GM20000 (cell line): ENCODE results near the gene SYK.

ENCODE experiments used
- DNase-seq: peaks from one replicate; pipeline ENCODE4 v3.0.0; 2012; ENCODE audit warnings: low spot score
- TF ChIP-seq, protein P1 (sequence below): IDR thresholded peaks from 2 replicates; pipeline ENCODE4 v1.5.1; 2012; ENCODE audit warnings: mild to moderate bottlenecking, control low read depth; ENCODE audit errors: extremely low read depth, missing control alignments

The SYK gene

GRCh38 chr9:90795871-90796317 lies 5.7 kb upstream of the SYK start:
- TF ChIP-seq, protein P1, sequence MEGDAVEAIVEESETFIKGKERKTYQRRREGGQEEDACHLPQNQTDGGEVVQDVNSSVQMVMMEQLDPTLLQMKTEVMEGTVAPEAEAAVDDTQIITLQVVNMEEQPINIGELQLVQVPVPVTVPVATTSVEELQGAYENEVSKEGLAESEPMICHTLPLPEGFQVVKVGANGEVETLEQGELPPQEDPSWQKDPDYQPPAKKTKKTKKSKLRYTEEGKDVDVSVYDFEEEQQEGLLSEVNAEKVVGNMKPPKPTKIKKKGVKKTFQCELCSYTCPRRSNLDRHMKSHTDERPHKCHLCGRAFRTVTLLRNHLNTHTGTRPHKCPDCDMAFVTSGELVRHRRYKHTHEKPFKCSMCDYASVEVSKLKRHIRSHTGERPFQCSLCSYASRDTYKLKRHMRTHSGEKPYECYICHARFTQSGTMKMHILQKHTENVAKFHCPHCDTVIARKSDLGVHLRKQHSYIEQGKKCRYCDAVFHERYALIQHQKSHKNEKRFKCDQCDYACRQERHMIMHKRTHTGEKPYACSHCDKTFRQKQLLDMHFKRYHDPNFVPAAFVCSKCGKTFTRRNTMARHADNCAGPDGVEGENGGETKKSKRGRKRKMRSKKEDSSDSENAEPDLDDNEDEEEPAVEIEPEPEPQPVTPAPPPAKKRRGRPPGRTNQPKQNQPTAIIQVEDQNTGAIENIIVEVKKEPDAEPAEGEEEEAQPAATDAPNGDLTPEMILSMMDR = no peak
- DNase-seq = no peak

DNA sequence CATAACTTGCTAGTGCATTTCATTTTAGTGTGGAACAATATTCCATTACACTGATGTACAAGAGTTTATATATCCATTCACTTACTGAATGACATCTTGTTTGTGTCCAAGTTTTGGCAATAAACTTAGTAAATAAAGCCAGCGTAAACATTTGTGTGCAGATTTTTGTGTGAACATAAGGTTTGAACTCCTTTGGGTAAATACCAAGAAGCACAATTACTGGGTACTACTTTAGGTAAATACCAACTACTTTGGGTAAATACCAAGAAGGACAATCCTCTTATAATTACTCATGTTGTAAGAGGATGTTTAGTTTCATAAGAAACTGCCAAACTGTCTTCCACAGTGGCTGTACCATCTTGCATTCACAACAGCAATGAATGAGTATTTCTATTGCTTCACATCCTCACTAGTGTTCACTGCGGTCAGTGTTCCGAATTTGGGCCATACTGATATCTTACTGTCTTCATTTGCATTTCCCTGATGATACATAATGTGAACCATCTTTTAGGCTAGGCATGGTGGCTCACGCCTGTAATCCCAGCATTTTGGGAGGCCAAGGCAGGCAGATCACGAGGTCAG lies 2.3 kb upstream of the SYK start:
- TF ChIP-seq, protein P1 = no peak
- DNase-seq = no peak

DNA sequence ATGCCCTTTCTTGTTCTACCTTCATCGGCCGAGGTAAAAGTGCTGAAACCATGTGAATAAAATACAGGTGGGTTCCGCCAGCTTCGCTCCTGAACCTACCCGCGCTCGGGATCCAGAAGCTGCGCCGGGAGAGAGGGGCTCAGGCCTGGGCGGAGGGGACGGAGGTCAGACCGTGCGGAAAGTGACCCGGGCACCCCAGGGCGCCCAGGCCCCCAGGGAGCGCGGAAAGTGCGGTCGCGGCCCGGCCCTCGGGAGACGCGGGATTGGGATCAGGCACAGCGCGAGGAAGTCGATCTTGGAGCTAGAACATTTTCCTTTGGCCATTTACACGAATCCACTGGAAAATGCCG lies 329 bp downstream of the SYK start:
- no peak for DNase-seq
- TF ChIP-seq, protein P1 = no peak

- TF ChIP-seq, protein P1 = no peak
- DNase-seq = no peak
These were observed 867 bp downstream of the SYK start for GRCh38 chr9:90802386-90802985.

DNA sequence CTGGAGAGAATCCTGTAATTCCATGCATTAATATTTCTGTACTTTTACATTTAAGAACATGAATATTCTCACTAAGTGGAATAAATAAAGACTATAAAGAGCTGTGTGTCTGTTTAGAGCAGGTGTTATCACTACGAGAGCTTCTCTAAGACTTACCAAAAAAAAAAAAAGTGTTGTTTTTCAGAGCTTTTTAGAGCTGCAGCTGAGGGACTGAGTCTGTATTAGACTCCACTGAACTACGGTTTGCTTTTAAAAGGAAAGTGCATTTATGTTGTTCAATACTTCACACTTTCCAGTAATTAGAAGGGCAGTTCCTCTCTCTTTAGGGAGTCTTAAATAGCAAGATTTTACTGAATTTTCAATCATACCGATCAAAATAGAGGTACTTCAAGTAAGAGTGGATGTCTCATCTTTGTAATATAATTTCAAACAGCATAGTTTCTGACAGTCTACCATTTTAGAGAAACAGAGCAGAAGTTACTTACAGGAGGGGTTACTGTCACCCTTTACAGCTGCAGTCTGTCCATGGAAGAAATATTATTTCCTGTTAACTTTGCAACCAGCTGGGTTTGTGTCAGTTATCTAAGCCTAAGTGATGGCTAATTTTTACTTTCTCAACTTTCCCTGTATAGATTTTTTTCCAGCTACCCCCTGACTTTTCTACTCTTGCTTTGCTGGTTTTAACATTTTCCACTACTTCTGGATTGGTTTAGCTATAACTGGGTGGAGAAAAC lies 2.4 kb downstream of the SYK start:
- TF ChIP-seq, protein P1 = no peak
- DNase-seq = no peak

DNA sequence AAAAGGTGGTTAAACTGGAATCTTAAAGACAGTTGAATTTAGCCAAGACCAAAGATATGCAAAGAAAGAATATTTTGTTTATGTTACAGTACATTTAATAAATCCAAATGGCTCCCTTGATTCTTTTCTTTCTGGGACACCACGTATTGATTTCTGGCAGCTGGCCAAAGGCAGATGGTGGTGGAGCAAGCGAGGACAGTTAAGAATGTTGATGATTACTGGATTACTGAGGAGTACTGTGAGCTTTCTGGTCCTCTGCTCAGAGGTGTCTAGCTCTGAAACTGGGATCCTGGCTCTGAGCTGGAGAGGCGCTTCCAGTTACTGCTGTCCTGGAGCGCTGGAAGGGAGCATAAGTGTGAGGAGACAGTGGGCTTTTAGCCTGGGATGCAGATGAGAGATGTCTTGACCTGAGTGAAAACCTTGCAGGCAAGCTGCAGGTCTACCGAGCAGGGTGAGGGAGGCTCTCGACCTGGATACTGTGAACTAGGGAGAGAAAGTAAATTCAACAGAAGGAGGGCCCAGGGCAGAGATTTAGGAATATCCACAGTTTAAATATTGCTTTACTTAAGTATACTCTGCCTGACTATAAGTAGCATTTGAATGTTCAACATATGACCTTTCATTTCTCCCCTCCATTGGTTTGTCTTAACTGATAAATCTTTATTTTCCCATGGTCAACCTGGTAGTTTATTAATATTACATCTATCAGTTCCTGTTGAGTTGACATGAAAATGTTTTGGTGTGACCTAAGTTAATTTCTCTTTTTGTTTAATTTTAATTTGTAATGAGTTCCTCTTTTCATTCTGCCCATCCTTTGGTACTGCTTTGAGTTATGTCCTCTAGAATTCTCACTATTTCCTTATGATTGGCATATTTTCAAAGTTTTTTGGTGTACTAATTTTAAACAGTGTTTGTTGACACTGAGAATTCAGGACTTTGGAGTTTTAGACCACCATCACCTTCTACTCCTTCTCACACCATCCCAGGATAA lies 3.7 kb downstream of the SYK start:
- DNase-seq = no peak

More for the DNA sequence above, 3.7 kb downstream of the SYK start:
- TF ChIP-seq, protein P1 = no peak
